ENCODE measurements around the gene ASB10. TPM values are rescaled to one million over a fixed set of nuclear protein-coding genes. Genes with fewer than 3 reads are reported as not detected.

Gene ASB10
- total RNA-seq, 1 donor, result not detected

DNA sequence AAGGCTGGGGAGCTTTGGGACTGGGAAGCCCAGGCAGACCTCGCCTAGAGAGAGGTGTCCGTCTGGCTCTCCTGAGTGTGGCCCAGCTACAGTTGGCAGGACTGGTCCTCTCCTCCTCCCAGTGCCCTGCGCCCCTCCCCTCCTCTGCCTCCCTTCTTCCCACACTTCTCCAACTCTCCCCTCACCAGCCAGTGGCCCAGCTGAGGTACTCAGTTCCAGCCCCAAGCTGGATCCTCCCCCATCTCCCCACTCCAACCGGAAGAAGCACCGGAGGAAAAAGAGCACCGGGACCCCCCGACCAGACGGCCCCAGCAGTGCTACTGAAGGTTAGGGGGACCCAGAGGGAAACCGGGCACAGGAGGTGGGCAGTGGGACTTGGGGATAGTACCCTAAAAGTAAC, 47.3 kb downstream of the ASB10 start:
- no peak overlapping the region for H3K4me2 ChIP-seq (ENCODE audit: insufficient read depth, low read length)
- H3K27ac ChIP-seq (ENCODE audit: low read depth, low read length), result no peak overlapping the region
- no peaks in the 10 kb centered on the region for H3K4me1 ChIP-seq (ENCODE audit: insufficient read depth, low read length)
- DNase-seq (ENCODE audit: insufficient read length, low spot score, missing footprints), result no peak
- no peaks in the 10 kb centered on the region for H3K27me3 ChIP-seq (ENCODE audit: insufficient read depth, low read length)
- TF ChIP-seq, protein P1, sequence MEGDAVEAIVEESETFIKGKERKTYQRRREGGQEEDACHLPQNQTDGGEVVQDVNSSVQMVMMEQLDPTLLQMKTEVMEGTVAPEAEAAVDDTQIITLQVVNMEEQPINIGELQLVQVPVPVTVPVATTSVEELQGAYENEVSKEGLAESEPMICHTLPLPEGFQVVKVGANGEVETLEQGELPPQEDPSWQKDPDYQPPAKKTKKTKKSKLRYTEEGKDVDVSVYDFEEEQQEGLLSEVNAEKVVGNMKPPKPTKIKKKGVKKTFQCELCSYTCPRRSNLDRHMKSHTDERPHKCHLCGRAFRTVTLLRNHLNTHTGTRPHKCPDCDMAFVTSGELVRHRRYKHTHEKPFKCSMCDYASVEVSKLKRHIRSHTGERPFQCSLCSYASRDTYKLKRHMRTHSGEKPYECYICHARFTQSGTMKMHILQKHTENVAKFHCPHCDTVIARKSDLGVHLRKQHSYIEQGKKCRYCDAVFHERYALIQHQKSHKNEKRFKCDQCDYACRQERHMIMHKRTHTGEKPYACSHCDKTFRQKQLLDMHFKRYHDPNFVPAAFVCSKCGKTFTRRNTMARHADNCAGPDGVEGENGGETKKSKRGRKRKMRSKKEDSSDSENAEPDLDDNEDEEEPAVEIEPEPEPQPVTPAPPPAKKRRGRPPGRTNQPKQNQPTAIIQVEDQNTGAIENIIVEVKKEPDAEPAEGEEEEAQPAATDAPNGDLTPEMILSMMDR (IDR thresholded peaks at IDR 0.05; ENCODE audit: extremely low read depth, low read depth, low read length), result no peak
- no peaks in the 10 kb centered on the region for H3K79me2 ChIP-seq (ENCODE audit: insufficient read depth, low read length)
- H3K36me3 ChIP-seq (ENCODE audit: insufficient read depth, low read length), result peaks cover 45% of the 10 kb centered on the region
- H4K20me1 ChIP-seq (ENCODE audit: insufficient read depth, low read length), result peaks cover 7% of the 10 kb centered on the region
- H2AFZ ChIP-seq (ENCODE audit: low read length), result no peak overlapping the region
- no peak overlapping the region for H3K4me3 ChIP-seq (ENCODE audit: insufficient read depth, low read length)
- H3K9me3 ChIP-seq (ENCODE audit: low read depth, low read length), result no peaks in the 10 kb centered on the region

GRCh38 chr7:151139071-151139790, 47.8 kb downstream of the ASB10 start:
- Histone ChIP-seq H3K4me3 (ENCODE audit: insufficient read depth, low read length) (no peak overlapping the region), H3K36me3 (ENCODE audit: insufficient read depth, low read length) (peaks cover 48% of the 10 kb centered on the region), H3K9me3 (ENCODE audit: low read depth, low read length) (no peaks in the 10 kb centered on the region), H3K79me2 (ENCODE audit: insufficient read depth, low read length) (no peaks in the 10 kb centered on the region), H3K27ac (ENCODE audit: low read depth, low read length) (no peak overlapping the region), H3K27me3 (ENCODE audit: insufficient read depth, low read length) (no peaks in the 10 kb centered on the region), H3K4me1 (ENCODE audit: insufficient read depth, low read length) (no peaks in the 10 kb centered on the region), H3K4me2 (ENCODE audit: insufficient read depth, low read length) (no peak overlapping the region), H2AFZ (ENCODE audit: low read length) (no peak overlapping the region), H4K20me1 (ENCODE audit: insufficient read depth, low read length) (peaks cover 7% of the 10 kb centered on the region)
- peak; percentile 80 for DNase-seq (ENCODE audit: insufficient read length, low spot score, missing footprints)
- TF ChIP-seq, protein P1 (IDR thresholded peaks at IDR 0.05; ENCODE audit: extremely low read depth, low read depth, low read length), result no peak

GRCh38 chr7:151138153-151138851, 48.7 kb downstream of the ASB10 start:
- Histone ChIP-seq H3K36me3 (ENCODE audit: insufficient read depth, low read length) (peaks cover 39% of the 10 kb centered on the region), H3K4me3 (ENCODE audit: insufficient read depth, low read length) (no peak overlapping the region), H2AFZ (ENCODE audit: low read length) (no peak overlapping the region), H3K27ac (ENCODE audit: low read depth, low read length) (no peak overlapping the region), H4K20me1 (ENCODE audit: insufficient read depth, low read length) (peaks cover 11% of the 10 kb centered on the region), H3K9me3 (ENCODE audit: low read depth, low read length) (no peaks in the 10 kb centered on the region), H3K4me1 (ENCODE audit: insufficient read depth, low read length) (no peaks in the 10 kb centered on the region), H3K27me3 (ENCODE audit: insufficient read depth, low read length) (no peaks in the 10 kb centered on the region), H3K79me2 (ENCODE audit: insufficient read depth, low read length) (no peaks in the 10 kb centered on the region), H3K4me2 (ENCODE audit: insufficient read depth, low read length) (no peak overlapping the region)
- no peak for DNase-seq (ENCODE audit: insufficient read length, low spot score, missing footprints)
- TF ChIP-seq, protein P1 (IDR thresholded peaks at IDR 0.05; ENCODE audit: extremely low read depth, low read depth, low read length), result no peak

DNA sequence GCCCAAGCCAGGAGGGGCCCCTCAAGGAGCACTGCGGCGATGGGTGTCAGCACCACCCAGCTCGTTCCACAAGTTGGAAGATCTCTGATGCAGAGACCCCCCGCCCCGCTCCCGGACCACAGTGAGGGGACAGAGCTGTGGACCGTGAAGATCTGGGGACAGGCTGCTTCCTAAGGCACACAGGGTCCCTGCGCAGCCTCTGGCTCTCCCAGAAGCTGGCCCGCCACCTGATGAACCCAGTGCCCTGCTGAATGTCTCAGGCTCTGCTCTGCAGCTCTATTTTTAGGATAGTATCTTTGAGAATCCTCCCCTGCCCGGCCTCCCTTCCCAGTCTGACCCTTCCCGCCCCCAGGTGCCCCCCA, 49.3 kb downstream of the ASB10 start:
- Histone ChIP-seq H3K27ac (ENCODE audit: low read depth, low read length) (no peak overlapping the region), H2AFZ (ENCODE audit: low read length) (no peak overlapping the region), H3K36me3 (ENCODE audit: insufficient read depth, low read length) (peaks cover 36% of the 10 kb centered on the region), H4K20me1 (ENCODE audit: insufficient read depth, low read length) (peaks cover 11% of the 10 kb centered on the region), H3K4me2 (ENCODE audit: insufficient read depth, low read length) (no peak overlapping the region), H3K4me1 (ENCODE audit: insufficient read depth, low read length) (no peaks in the 10 kb centered on the region), H3K79me2 (ENCODE audit: insufficient read depth, low read length) (no peaks in the 10 kb centered on the region), H3K4me3 (ENCODE audit: insufficient read depth, low read length) (no peak overlapping the region), H3K27me3 (ENCODE audit: insufficient read depth, low read length) (no peaks in the 10 kb centered on the region), H3K9me3 (ENCODE audit: low read depth, low read length) (no peaks in the 10 kb centered on the region)
- DNase-seq (ENCODE audit: insufficient read length, low spot score, missing footprints), result no peak
- TF ChIP-seq, protein P1 (IDR thresholded peaks at IDR 0.05; ENCODE audit: extremely low read depth, low read depth, low read length), result no peak
